ENCODE data around the gene SCFD2. TPM values are rescaled to one million over a fixed set of nuclear protein-coding genes. Genes with fewer than 3 reads are reported as not detected.

The SCFD2 gene
- total RNA-seq, 1 experiment from 2014 or later = 13.5 TPM

- no peak for DNase-seq
- Histone ChIP-seq H3K36me3 (replicated peaks; ENCODE audit: control insufficient read depth, insufficient read depth, low read length) (no peaks in the 10 kb centered on the region), H3K4me3 (ENCODE audit: insufficient read depth, low read depth, low read length) (no peak overlapping the region), H3K27me3 (ENCODE audit: control insufficient read depth, insufficient read depth, low read length) (no peaks in the 10 kb centered on the region)
These were observed 422.9 kb downstream of the SCFD2 start for GRCh38 chr4:52942936-52943335.

- no peaks in the 10 kb centered on the region for H3K27me3 ChIP-seq (ENCODE audit: control insufficient read depth, insufficient read depth, low read length)
- no peak for DNase-seq
- H3K4me3 ChIP-seq (ENCODE audit: insufficient read depth, low read depth, low read length) = no peak overlapping the region
- H3K36me3 ChIP-seq (replicated peaks; ENCODE audit: control insufficient read depth, insufficient read depth, low read length) = no peaks in the 10 kb centered on the region
These were observed 424.4 kb downstream of the SCFD2 start for GRCh38 chr4:52941450-52941849.

- Histone ChIP-seq H3K4me3 (ENCODE audit: insufficient read depth, low read depth, low read length) (no peak overlapping the region), H3K36me3 (replicated peaks; ENCODE audit: control insufficient read depth, insufficient read depth, low read length) (no peaks in the 10 kb centered on the region), H3K27me3 (ENCODE audit: control insufficient read depth, insufficient read depth, low read length) (no peaks in the 10 kb centered on the region)
- DNase-seq = no peak
These were observed 426.1 kb downstream of the SCFD2 start for GRCh38 chr4:52939739-52940138.

- no peaks in the 10 kb centered on the region for H3K27me3 ChIP-seq (ENCODE audit: control insufficient read depth, insufficient read depth, low read length)
- no peak for DNase-seq
- H3K4me3 ChIP-seq (ENCODE audit: insufficient read depth, low read depth, low read length) = no peak overlapping the region
- H3K36me3 ChIP-seq (replicated peaks; ENCODE audit: control insufficient read depth, insufficient read depth, low read length) = no peaks in the 10 kb centered on the region
These were observed 426.5 kb downstream of the SCFD2 start for GRCh38 chr4:52939325-52939724.

GRCh38 chr4:52937829-52938228 is 428.0 kb downstream of the SCFD2 start:
- no peaks in the 10 kb centered on the region for H3K36me3 ChIP-seq (replicated peaks; ENCODE audit: control insufficient read depth, insufficient read depth, low read length)
- DNase-seq = no peak
- H3K4me3 ChIP-seq (ENCODE audit: insufficient read depth, low read depth, low read length) = no peak overlapping the region
- no peaks in the 10 kb centered on the region for H3K27me3 ChIP-seq (ENCODE audit: control insufficient read depth, insufficient read depth, low read length)

GRCh38 chr4:52936729-52937128 is 429.1 kb downstream of the SCFD2 start:
- no peaks in the 10 kb centered on the region for H3K27me3 ChIP-seq (ENCODE audit: control insufficient read depth, insufficient read depth, low read length)
- no peak for DNase-seq
- H3K36me3 ChIP-seq (replicated peaks; ENCODE audit: control insufficient read depth, insufficient read depth, low read length) = no peaks in the 10 kb centered on the region
- H3K4me3 ChIP-seq (ENCODE audit: insufficient read depth, low read depth, low read length) = no peak overlapping the region

- Histone ChIP-seq H3K36me3 (replicated peaks; ENCODE audit: control insufficient read depth, insufficient read depth, low read length) (no peaks in the 10 kb centered on the region), H3K27me3 (ENCODE audit: control insufficient read depth, insufficient read depth, low read length) (no peaks in the 10 kb centered on the region), H3K4me3 (ENCODE audit: insufficient read depth, low read depth, low read length) (no peak overlapping the region)
- no peak for DNase-seq
These were observed 430.5 kb downstream of the SCFD2 start for GRCh38 chr4:52935317-52935716.

- Histone ChIP-seq H3K36me3 (replicated peaks; ENCODE audit: control insufficient read depth, insufficient read depth, low read length) (no peaks in the 10 kb centered on the region), H3K27me3 (ENCODE audit: control insufficient read depth, insufficient read depth, low read length) (no peaks in the 10 kb centered on the region), H3K4me3 (ENCODE audit: insufficient read depth, low read depth, low read length) (no peak overlapping the region)
- DNase-seq = no peak
These were observed 432.1 kb downstream of the SCFD2 start for GRCh38 chr4:52933738-52934137.

- Histone ChIP-seq H3K27me3 (ENCODE audit: control insufficient read depth, insufficient read depth, low read length) (no peaks in the 10 kb centered on the region), H3K4me3 (ENCODE audit: insufficient read depth, low read depth, low read length) (no peak overlapping the region), H3K36me3 (replicated peaks; ENCODE audit: control insufficient read depth, insufficient read depth, low read length) (no peaks in the 10 kb centered on the region)
- DNase-seq = no peak
These were observed 433.0 kb downstream of the SCFD2 start for GRCh38 chr4:52932591-52933470.

- Histone ChIP-seq H3K36me3 (replicated peaks; ENCODE audit: control insufficient read depth, insufficient read depth, low read length) (no peaks in the 10 kb centered on the region), H3K27me3 (ENCODE audit: control insufficient read depth, insufficient read depth, low read length) (no peaks in the 10 kb centered on the region), H3K4me3 (ENCODE audit: insufficient read depth, low read depth, low read length) (no peak overlapping the region)
- DNase-seq = no peak
These were observed 434.6 kb downstream of the SCFD2 start for GRCh38 chr4:52931243-52931642.

- H3K36me3 ChIP-seq (replicated peaks; ENCODE audit: control insufficient read depth, insufficient read depth, low read length) = no peaks in the 10 kb centered on the region
- H3K4me3 ChIP-seq (ENCODE audit: insufficient read depth, low read depth, low read length) = no peak overlapping the region
- no peaks in the 10 kb centered on the region for H3K27me3 ChIP-seq (ENCODE audit: control insufficient read depth, insufficient read depth, low read length)
- DNase-seq = no peak
These were observed 439.5 kb downstream of the SCFD2 start for GRCh38 chr4:52926196-52926974.

- Histone ChIP-seq H3K36me3 (replicated peaks; ENCODE audit: control insufficient read depth, insufficient read depth, low read length) (no peaks in the 10 kb centered on the region), H3K4me3 (ENCODE audit: insufficient read depth, low read depth, low read length) (no peak overlapping the region), H3K27me3 (ENCODE audit: control insufficient read depth, insufficient read depth, low read length) (no peaks in the 10 kb centered on the region)
- peak; percentile 36 for DNase-seq
These were observed 440.3 kb downstream of the SCFD2 start for GRCh38 chr4:52925531-52925968.

- no peaks in the 10 kb centered on the region for H3K36me3 ChIP-seq (replicated peaks; ENCODE audit: control insufficient read depth, insufficient read depth, low read length)
- H3K4me3 ChIP-seq (ENCODE audit: insufficient read depth, low read depth, low read length) = no peak overlapping the region
- no peak for DNase-seq
- no peaks in the 10 kb centered on the region for H3K27me3 ChIP-seq (ENCODE audit: control insufficient read depth, insufficient read depth, low read length)
These were observed 446.4 kb downstream of the SCFD2 start for GRCh38 chr4:52919461-52919860.

GRCh38 chr4:52917817-52918216 is 448.0 kb downstream of the SCFD2 start:
- Histone ChIP-seq H3K27me3 (ENCODE audit: control insufficient read depth, insufficient read depth, low read length) (no peaks in the 10 kb centered on the region), H3K36me3 (replicated peaks; ENCODE audit: control insufficient read depth, insufficient read depth, low read length) (no peaks in the 10 kb centered on the region), H3K4me3 (ENCODE audit: insufficient read depth, low read depth, low read length) (no peak overlapping the region)
- no peak for DNase-seq

GRCh38 chr4:52915730-52916300 is 450.0 kb downstream of the SCFD2 start:
- Histone ChIP-seq H3K4me3 (ENCODE audit: insufficient read depth, low read depth, low read length) (no peak overlapping the region), H3K36me3 (replicated peaks; ENCODE audit: control insufficient read depth, insufficient read depth, low read length) (no peaks in the 10 kb centered on the region), H3K27me3 (ENCODE audit: control insufficient read depth, insufficient read depth, low read length) (no peaks in the 10 kb centered on the region)
- no peak for DNase-seq
